ENCODE data around the gene ERCC3.

DNA sequence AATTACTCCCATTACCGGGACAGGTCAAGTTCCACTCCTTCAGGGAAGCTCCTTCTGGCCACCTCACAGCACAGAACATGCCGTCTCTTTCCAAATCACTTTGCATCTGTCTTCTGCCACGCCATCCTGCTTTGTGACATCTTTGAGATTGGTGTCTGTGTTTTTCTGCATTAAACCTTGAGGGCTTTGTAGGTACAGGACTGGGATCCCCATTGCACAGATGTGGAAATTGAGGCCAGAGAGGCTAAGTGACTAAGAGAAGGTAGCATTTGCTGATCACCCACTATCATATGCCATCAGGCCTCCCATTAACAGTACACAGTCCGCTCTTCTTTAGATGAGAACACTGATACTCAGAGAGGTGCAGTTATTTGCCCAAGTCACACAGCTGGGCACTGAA, 64.4 kb downstream of the ERCC3 start:
- TF ChIP-seq, protein P1, sequence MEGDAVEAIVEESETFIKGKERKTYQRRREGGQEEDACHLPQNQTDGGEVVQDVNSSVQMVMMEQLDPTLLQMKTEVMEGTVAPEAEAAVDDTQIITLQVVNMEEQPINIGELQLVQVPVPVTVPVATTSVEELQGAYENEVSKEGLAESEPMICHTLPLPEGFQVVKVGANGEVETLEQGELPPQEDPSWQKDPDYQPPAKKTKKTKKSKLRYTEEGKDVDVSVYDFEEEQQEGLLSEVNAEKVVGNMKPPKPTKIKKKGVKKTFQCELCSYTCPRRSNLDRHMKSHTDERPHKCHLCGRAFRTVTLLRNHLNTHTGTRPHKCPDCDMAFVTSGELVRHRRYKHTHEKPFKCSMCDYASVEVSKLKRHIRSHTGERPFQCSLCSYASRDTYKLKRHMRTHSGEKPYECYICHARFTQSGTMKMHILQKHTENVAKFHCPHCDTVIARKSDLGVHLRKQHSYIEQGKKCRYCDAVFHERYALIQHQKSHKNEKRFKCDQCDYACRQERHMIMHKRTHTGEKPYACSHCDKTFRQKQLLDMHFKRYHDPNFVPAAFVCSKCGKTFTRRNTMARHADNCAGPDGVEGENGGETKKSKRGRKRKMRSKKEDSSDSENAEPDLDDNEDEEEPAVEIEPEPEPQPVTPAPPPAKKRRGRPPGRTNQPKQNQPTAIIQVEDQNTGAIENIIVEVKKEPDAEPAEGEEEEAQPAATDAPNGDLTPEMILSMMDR (IDR thresholded peaks at IDR 0.05) = no peak
- no peak for TF ChIP-seq POLR2AphosphoS5 (IDR thresholded peaks at IDR 0.05)

All from stomach (tissue), 4 donors.